Fibroblast of skin of left quadriceps (primary cell): ENCODE measurements around the gene KLHL25.
"Not testable (repeated sequence)": the region's sequence is repeated elsewhere in the genome, so short reads cannot be mapped to it uniquely, and the experiment has no call there.

Experiments used
- DNase-seq, 2 experiments: peaks; one replicate each; pipeline ENCODE4 v3.0.0-alpha.2; 2013; ENCODE audit warnings: low read depth in 2 of 2

The KLHL25 gene

DNA sequence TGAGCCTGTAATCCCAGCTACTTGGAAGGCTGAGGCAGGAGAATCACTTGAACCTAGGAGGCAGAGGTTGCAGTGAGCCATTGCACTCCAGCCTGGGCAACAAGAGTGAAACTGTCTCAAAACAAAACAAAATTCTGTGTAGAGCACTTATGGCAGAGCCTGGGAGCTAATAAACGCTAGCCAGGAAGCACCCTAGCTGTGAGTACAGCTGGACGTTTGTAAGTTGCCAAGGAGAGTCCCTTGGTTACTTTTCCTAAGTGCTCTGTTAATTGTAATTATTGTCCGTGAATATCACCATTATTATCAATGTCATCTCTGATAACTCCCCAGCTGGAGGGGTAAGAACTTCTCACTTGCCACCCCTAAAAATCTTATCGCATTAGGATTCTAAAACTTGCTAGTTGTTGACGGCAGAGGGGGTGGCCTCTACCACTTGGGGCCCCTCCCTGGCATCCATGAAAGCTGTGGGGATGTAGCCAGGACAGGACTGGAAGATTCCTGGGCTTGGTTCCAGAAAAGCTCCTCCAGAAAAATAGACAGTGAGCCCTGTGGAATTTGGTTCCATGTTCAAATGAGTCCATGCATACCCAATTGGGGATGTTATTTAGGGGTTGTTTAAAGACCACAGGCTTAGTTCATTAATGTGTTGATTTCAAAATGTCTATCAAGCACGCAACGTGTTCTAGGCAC is 9.9 kb upstream of the KLHL25 start:
- no peak for DNase-seq

DNA sequence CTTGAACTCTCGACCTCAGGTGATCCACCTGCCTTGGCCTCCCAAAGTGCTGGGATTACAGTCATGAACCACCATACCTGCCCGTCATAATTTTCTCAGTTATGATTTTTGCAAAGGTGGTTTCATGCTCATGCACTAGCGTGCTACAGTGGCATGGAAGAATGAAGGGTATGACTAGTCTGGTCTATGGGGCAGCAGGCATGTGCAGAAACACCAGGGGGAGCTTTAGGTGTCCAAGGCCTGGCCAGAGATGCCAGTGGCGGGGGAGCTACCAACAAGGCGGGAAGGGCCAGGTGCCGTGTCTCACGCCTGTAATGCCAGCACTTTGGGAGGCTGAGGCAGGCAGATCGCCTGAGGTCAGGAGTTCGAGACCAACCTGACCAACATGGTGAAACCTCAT is 7.9 kb upstream of the KLHL25 start:
- not testable (repeated sequence) for DNase-seq

- no peak for DNase-seq
Measured at GRCh38 chr15:85800478-85801123, 5.9 kb upstream of the KLHL25 start.

DNA sequence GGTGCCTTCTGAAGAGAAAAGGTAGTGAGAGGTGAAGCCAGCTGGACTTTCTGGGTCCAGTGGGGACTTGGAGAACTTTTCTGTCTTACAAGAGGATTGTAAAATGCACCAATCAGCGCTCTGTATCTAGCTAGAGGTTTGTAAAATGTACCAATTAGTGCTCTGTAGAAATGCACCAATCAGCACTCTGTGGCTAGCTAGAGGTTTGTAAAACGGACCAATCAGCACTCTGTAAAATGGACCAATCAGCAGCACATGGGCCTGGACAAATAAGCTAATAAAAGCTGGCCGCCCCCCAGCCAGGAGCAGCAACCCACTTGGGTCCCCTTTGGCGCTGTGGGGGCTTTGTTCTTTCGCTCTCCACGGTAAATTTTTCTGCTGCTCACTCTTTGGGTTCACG is 1.6 kb upstream of the KLHL25 start:
- not testable (repeated sequence) for DNase-seq

DNA sequence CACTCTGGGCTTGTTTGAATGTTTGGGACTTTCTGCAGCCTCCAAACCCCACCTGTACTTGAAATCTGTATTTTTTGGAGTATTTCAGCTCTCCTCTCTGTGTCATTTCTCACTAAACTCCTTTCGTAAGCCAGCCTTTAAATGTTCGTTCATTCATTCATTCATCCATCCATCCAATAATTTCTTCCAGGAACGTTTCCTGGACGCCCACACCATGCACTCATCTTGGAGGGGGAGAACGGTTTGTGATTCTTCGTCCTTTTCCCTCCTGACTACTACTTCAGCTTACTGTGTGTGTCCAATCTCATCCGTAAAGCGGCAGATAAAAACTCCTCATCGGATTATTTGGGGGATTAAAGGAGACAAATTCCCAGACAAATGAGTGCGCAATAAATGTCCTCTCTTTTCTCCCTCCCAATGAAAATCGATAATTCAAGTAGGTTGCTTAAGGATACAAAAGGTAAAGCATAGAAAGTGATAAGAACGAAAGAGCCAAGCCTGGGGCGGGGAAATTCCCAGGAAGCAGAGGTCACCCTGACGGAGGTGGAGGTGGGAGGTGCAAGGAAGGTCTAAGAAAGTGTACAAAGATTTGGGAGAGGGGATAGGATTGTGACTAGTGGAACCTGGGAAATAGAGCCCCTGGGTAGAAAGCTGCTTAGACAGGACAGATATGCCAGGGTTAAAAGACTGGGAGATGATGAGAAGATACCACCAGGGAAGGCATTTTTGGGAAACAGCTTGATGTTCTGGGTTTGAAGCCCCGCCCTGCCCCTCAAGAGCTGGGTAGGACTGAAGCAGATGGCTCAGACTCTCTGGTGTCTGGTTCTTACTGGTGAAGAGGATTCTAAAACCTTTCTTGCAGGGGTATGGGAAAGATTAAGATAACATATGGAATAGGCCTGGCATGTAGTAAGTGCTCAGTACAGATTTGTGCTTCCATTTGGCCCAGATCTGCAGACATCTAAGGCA is 896 bp upstream of the KLHL25 start:
- no peak for DNase-seq

GRCh38 chr15:85793641-85794597 is 806 bp downstream of the KLHL25 start:
- no peak for DNase-seq

- DNase-seq: no peak
Measured at GRCh38 chr15:85792912-85793590, 1.7 kb downstream of the KLHL25 start.

DNA sequence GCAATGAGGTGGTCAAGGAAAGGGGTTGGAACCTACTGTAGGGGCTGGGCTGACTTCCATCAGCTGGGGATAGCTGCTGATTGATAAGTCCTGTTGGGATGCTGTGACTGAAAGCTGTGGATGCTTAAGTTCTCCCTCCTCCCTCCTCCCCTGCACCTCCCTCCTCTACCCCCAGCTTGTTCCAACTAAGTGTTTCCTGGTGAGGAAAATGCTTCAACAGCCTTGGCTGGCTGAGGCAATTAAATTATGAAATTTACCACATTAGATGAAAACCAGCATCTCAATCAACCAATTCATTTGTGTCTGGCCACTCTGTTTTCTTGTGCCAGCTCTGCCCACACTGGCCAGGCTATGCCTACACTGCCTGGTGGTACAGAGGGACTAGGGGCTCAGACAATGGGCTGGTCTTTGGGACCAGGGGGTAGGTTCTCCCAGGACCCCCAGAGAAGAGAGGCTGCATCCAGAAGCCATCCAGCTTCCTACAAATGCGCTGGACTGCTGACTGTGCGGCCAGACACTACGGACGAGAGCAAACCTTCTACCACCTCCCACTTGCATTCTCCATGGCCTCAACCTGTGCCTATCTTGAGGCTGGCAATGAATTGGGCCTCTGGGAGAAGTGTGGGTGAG is 2.5 kb downstream of the KLHL25 start:
- no peak for DNase-seq

- no peak for DNase-seq
Measured at GRCh38 chr15:85789496-85789875, 5.2 kb downstream of the KLHL25 start.

DNA sequence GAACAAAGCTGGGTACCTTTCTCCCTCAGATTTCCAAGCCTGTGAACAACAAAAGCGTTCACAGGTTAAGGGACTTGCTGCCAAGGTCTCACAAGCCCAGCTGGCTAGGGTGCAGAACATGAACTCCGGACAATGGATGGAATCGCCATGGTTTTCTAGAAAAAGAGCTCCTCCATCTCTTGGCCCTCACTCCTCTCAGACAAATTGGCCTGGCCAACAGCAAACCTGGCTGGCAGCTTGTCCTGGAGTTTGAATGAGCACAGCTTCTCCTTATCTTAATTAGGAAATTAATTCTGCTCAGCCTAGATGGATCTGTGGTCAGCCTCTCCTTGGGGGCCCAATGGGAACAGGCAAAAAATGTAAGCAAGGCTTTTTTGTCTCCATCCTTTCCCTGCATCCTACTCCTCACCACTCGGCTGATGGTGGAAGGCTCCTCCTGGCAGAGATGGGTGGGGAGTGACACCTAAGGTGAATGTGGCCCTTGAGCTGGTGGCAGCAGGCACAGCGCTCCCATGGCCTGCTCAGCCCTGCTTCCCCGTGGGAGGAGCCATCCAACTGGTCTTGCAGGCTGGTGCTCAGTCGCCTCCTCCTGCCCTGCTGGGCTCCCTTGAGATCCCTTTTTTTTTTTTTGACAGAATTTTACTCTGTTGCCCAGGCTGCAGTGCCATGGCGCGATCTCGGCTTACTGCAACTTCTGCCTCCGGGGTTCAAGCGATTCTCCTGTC is 5.8 kb downstream of the KLHL25 start:
- DNase-seq: no peak

GRCh38 chr15:85786781-85787114 is 8.0 kb downstream of the KLHL25 start:
- no peak for DNase-seq

GRCh38 chr15:85785887-85786780 is 8.6 kb downstream of the KLHL25 start:
- DNase-seq: no peak

- no peak for DNase-seq
Measured at GRCh38 chr15:85782064-85782463, 12.7 kb downstream of the KLHL25 start.

DNA sequence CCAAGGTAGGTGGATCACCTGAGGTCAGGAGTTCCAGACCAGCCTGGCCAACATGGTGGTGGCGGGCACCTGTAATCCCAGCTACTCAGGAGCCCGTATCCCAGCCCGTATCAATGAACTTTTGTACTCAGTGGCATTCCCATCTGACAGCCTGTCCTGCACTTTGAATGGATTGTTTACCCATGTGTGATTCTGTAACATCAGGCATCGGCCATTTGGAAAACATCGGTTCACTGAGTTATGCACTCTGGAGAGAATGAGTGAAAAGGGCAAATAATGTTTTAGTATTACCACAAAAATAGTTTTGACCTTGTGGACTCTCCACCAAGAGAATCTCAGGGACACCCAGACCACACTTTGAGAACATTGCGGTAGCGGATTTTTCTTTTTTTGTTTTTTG is 13.6 kb downstream of the KLHL25 start:
- DNase-seq: no peak

GRCh38 chr15:85780225-85780985 is 14.3 kb downstream of the KLHL25 start:
- DNase-seq: no peak

- DNase-seq: no peak
Measured at GRCh38 chr15:85779249-85779648, 15.5 kb downstream of the KLHL25 start.

GRCh38 chr15:85778107-85778776 is 16.5 kb downstream of the KLHL25 start:
- DNase-seq: no peak
